SK-N-SH treated with all-trans-retinoic acid at 6 μM for 48 hours (cell line): ENCODE data around the gene KLC1.

Source experiments
- ATAC-seq: fragments of 200-7000 bp; cut with Tn5 transposase; 3 replicates; pipeline ENCODE4 v1.9.1; 2020; ENCODE audit warnings: mild to moderate bottlenecking, moderate library complexity
- ARNTL ChIP-seq: fragments of 450-650 bp; formaldehyde crosslinking; IDR thresholded peaks from 2 replicates; pipeline ENCODE4 v1.5.0; 2020; ENCODE audit warnings: low read depth, mild to moderate bottlenecking, moderate library complexity, borderline replicate concordance
- BACH2 ChIP-seq: fragments of 250-450 bp; sonication (Bioruptor Pico); IDR thresholded peaks from 2 replicates; pipeline ENCODE4 v1.9.0; 2021; ENCODE audit warnings: mild to moderate bottlenecking, borderline replicate concordance
- CSRNP3 ChIP-seq: fragments of 250-450 bp; sonication (Bioruptor Pico); IDR thresholded peaks from 2 replicates; pipeline ENCODE4 v1.5.1; 2021; ENCODE audit warnings: mild to moderate bottlenecking, moderate library complexity
- ESRRG ChIP-seq: fragments of 250-450 bp; sonication (Bioruptor Pico); IDR thresholded peaks from 2 replicates; pipeline ENCODE4 v1.6.1; 2021; ENCODE audit warnings: mild to moderate bottlenecking
- GLIS3 ChIP-seq: fragments of 250-450 bp; sonication (Bioruptor Pico); IDR thresholded peaks from 2 replicates; pipeline ENCODE4 v1.5.0; 2020; ENCODE audit warnings: mild to moderate bottlenecking, moderate library complexity
- OSR1 ChIP-seq: fragments of 250-450 bp; sonication (Bioruptor Pico); IDR thresholded peaks from 2 replicates; pipeline ENCODE4 v1.8.0; 2022; ENCODE audit warnings: moderate library complexity, mild to moderate bottlenecking, inconsistent platforms
- PATZ1 ChIP-seq: fragments of 250-450 bp; sonication (Bioruptor Pico); IDR thresholded peaks from 2 replicates; pipeline ENCODE4 v1.8.0; 2020; ENCODE audit warnings: mild to moderate bottlenecking, moderate library complexity, borderline replicate concordance
- POU6F1 ChIP-seq: fragments of 250-450 bp; sonication (Bioruptor Pico); IDR thresholded peaks from 2 replicates; pipeline ENCODE4 v1.8.0; 2021; ENCODE audit warnings: low read depth, mild to moderate bottlenecking, moderate library complexity, borderline replicate concordance
- PPARA ChIP-seq: fragments of 250-450 bp; sonication (Bioruptor Pico); IDR thresholded peaks from 2 replicates; pipeline ENCODE4 v1.5.0; 2020; ENCODE audit warnings: mild to moderate bottlenecking, borderline replicate concordance
- SNAI2 ChIP-seq: fragments of 250-450 bp; sonication (Bioruptor Pico); IDR thresholded peaks from 2 replicates; pipeline ENCODE4 v1.5.0; 2020; ENCODE audit warnings: mild to moderate bottlenecking, moderate library complexity
- TCF4 ChIP-seq: fragments of 250-450 bp; sonication (Bioruptor Pico); IDR thresholded peaks from 2 replicates; pipeline ENCODE4 v1.8.0; 2021; ENCODE audit warnings: mild to moderate bottlenecking, moderate library complexity, borderline replicate concordance
- TOX ChIP-seq: fragments of 250-450 bp; sonication (Bioruptor Pico); IDR thresholded peaks from 2 replicates; pipeline ENCODE4 v1.8.0; 2021; ENCODE audit warnings: mild to moderate bottlenecking, moderate library complexity, borderline replicate concordance
- TSHZ2 ChIP-seq: fragments of 250-450 bp; sonication (Bioruptor Pico); IDR thresholded peaks from 2 replicates; pipeline ENCODE4 v1.5.0; 2020; ENCODE audit warnings: mild to moderate bottlenecking, moderate library complexity
- ZC3H10 ChIP-seq: fragments of 250-450 bp; sonication (Bioruptor Pico); IDR thresholded peaks from 2 replicates; pipeline ENCODE4 v1.5.1; 2021; ENCODE audit warnings: mild to moderate bottlenecking, moderate library complexity
- ZFP30 ChIP-seq: fragments of 450-650 bp; formaldehyde crosslinking; IDR thresholded peaks from 2 replicates; pipeline ENCODE4 v1.5.0; 2022; ENCODE audit warnings: mild to moderate bottlenecking, moderate library complexity
- ZNF565 ChIP-seq: fragments of 450-650 bp; formaldehyde crosslinking; conservative IDR thresholded peaks from 2 replicates; pipeline ENCODE4 v1.5.0; 2020; ENCODE audit warnings: low read depth, mild to moderate bottlenecking, moderate library complexity
- ZNF8 ChIP-seq: fragments of 450-650 bp; formaldehyde crosslinking; IDR thresholded peaks from 2 replicates; pipeline ENCODE4 v1.5.0; 2020; ENCODE audit warnings: mild to moderate bottlenecking, moderate library complexity

Gene KLC1

GRCh38 chr14:103731481-103731880 lies 102.5 kb downstream of the KLC1 start (continued):
- no peak for TF ChIP-seq SNAI2

GRCh38 chr14:103731916-103732867 lies 103.2 kb downstream of the KLC1 start:
- ATAC-seq, result no peak

GRCh38 chr14:103732868-103733620 lies 104.0 kb downstream of the KLC1 start:
- no peak for ATAC-seq
- TF ChIP-seq ZFP30 (CRISPR knock-in tag) (no peak), OSR1 (no peak), GLIS3 (no peak), TSHZ2 (CRISPR knock-in tag) (no peak), ZC3H10 (CRISPR knock-in tag) (no peak), TCF4 (CRISPR knock-in tag) (no peak), PATZ1 (CRISPR knock-in tag) (no peak), ZNF8 (CRISPR knock-in tag) (no peak), POU6F1 (CRISPR knock-in tag) (no peak), CSRNP3 (CRISPR knock-in tag) (no peak), PPARA (CRISPR knock-in tag) (no peak), SNAI2 (no peak), ESRRG (CRISPR knock-in tag) (no peak), TOX (CRISPR knock-in tag) (no peak), ARNTL (no peak)

More at GRCh38 chr14:103731916-103732867, 103.2 kb downstream of the KLC1 start:
- no peak for TF ChIP-seq ZFP30 (CRISPR knock-in tag)
- TF ChIP-seq ZNF8 (CRISPR knock-in tag), result no peak
- TF ChIP-seq TCF4 (CRISPR knock-in tag), result no peak
- no peak for TF ChIP-seq TSHZ2 (CRISPR knock-in tag)
- no peak for TF ChIP-seq POU6F1 (CRISPR knock-in tag)
- no peak for TF ChIP-seq ZNF565
- TF ChIP-seq BACH2 (CRISPR knock-in tag), result no peak
- TF ChIP-seq, all 23 proteins: peak for 0
